HG02981 (cell line): ENCODE measurements around the gene MAGI2.

ENCODE experiments used
- ATAC-seq: cut with Tn5 transposase; IDR thresholded peaks from one replicate; pipeline ENCODE4 v1.9.1; 2021; ENCODE audit warnings: mild to moderate bottlenecking, moderate library complexity; ENCODE audit not compliant: unreplicated experiment

Gene MAGI2

DNA sequence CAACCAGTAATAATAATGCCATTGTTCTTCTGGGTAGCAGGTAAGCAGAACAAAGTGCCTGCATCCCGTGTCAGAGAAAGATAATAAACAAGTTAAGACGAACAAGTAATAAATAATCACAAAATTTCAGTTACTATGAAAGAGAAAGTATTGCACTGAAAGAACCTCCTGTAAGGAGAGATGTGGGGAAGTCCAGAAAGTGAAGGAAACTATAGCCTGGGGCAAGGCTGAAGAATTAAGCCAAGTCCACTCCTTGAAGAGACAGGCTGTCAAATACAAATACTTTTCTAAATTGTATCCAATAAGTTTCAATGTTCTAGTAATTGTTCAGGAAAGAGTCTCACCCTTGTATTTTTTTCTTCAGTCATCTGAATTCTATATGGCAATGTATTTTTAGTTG, 611.4 kb downstream of the MAGI2 start:
- no peak for ATAC-seq

DNA sequence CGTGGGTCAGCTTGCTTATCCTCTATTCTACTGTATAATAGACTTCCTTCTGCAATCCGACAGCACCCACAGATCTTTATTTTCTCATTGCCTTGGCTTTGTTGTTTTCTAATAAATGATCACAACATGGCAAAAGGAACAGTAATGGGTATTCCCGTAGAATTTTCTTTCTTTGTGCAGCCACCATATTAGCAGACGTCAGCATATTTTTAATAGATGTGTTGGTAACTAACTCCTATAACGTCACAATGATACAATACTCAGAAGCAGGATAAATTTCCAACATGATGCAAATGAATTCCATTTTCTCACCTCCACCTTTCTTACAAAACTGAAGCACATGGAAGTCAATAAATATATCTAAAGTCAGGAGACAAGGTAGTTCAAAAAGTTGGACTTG, 617.6 kb downstream of the MAGI2 start:
- ATAC-seq = no peak

DNA sequence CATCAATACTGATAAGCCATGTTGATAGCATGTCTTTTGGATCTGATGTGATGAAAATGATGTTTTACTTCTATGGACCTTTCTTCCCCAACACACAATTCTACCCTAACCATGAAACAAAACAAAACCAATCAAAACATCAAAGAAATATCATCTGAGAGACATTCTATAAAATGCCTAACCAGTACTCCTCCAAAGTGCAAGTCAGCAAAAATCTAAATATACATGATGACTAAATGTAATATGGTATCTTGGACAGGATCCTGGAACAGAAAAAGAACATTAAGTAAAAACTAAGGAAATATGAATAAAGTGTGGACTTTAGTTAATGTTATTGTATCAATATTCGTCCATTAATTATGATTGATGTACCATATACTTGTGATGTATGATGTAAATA, 625.1 kb downstream of the MAGI2 start:
- no peak for ATAC-seq

DNA sequence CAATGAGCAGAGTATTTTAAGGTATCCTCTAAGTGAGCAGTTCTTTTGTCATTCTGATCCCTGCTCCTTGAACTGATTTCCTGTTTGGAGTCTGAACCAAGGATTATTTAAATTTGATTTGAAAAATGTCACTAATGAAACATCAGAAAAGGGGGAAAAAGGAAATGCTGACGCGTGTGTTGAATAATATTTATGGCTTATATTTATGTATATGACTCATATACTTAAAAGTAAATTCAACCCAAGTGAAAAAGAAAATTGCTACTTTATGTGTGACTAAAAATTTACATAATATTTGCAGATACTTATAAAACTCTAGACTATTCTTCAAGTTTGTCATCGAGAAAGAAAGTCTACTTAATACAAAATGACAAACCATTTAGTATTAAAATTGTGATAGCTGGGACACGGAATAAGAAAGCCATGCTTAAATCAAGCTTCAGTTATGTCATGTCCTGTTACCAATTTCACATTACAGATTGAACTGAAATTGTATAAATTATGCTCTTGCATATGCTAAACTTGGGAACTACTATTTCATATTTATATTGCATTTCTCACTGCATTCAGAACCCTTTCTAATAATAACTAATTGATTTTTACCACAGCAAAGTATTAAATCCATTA, 649.9 kb downstream of the MAGI2 start:
- no peak for ATAC-seq

DNA sequence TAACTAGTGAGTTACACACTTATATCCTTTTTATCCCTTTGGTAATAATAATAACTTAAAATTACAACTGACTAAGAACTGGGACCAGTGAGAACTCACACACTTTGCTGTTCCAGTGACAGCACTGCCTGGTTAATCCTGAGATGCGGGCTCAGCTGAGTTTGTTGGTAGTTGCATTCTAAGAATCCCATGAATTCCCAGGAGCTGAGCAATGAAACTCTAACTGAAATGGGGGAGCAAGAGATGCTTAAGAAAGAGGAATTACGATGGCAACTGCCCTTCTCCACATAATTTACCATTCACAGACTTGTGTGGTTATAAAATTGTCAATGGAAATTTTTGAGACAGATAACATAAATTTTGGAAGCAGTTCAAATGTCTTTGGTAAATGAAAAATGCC, 659.4 kb downstream of the MAGI2 start:
- no peak for ATAC-seq

DNA sequence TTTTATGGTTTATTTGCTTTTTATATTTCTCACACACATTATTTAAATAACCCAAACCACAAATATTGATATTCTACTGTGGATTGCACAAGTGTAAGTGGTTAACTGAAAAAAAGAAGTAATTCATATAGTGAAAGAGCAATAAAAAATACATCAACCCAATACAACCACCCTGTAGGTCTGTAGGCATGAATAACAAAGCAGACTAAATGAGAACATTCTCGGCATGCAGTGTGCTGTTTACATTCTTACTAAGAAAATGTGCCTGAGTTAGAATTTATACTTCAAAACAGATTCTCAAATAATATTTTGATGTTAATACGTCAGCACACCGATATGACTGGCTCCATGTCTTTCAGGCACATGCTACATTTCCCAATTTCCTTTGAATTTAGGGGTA, 660.8 kb downstream of the MAGI2 start:
- no peak for ATAC-seq

DNA sequence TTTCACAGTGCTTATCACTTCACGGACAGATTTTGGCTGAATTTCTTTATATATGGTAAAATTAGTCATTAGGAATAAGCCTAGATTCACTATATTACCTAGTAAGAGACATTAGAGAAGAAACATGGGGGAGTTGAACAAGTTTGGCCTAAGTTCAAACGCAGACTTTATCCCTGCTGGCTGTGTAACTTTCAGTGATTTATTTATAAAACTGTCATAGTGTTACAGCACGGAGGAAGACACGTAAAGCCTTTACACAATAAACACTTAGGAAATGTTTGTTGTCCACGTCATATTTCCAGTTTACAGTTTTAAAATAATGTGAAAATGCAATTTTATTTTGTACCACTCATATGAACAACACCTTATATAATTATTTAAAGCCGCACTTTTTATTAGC, 661.5 kb downstream of the MAGI2 start:
- ATAC-seq = no peak

DNA sequence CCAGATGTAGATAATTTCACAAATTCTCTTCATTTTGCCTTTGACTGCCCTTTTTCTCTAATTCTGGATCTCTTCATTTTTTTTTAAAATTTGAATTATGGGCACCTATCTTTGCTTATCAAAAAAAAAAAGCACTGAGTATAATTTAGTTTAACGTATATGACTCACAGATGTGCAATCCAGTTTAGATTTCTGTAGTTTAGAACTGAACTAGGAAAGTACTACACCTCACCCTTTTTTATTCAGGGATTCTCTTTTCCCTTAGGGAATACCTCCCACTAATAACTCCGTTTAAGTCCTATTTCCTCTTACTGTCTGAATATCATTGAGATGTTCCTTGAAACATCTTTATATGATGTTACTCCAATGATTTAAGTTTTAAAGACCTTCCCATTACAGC, 665.0 kb downstream of the MAGI2 start:
- no peak for ATAC-seq

DNA sequence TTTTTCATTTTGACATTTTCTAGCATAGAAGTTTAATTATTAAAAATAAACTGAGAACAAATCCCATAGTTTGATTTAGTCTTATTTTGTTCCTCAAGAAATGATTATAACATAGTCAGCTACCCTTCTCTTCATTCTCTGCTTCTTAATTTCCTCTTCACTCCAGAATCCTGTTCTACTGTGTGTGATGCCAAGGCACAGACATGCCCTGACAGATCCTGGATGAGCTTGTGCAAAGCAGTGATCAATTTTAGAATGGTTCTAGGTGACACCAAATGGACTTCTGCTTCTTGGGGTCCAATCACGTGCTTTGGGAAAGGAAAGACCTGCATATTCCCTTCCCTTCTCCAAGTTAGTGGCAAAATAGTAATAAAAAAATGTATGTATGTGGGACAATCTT, 665.6 kb downstream of the MAGI2 start:
- ATAC-seq = no peak

DNA sequence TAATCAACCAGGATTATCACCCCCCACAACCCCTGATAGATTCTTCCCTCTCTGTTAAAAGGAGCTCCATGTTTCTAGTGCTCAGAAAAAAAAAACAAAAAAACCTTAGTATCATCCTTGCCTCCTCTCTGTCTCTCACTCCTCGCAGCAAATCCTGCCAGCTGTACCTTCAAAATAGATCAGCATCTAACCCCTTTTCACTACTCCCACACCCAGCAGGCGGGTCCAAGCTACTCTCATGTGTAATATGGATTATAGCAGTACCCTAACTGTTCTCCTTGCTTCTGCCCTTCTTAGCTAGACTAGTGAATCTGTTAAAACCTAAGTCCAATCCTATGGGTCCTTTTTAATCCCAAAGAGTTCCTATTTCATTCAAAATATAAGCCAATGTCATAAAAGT, 667.4 kb downstream of the MAGI2 start:
- ATAC-seq = no peak

DNA sequence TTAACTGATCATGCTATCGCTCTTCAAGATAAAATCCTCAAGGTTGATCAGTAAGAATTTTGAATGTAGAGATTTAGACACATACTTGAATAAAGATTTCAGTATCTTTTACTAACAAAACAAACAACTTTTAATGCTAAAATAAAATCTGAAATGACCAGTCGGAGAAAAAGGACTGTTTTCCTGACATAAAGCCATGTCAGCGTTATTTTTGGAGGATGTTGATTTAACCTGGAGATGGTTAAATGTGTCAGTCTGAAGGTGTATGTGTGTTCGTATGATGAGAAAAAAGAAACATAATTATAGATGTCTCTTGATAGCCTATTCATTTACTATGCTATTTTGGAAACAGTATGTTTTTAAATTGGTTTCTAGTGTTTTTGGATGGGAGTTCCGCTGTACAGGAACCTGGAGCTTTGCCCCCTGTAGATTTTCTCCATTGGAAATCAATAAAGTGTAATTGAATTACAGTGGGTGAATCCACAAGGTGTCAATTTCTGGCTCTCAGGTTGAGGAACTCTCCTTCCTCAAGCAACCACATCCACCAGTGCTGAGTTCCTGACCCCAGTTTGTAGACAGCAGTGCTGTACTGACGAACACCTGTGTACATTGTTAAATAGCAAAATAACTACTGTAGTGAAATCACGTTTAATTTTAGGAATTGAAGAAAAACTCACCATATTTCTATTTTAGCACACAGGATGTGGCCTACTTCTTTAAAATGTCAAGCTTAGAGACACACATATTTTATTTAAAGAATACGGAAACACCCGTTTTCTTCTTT, 670.1 kb downstream of the MAGI2 start:
- no peak for ATAC-seq

DNA sequence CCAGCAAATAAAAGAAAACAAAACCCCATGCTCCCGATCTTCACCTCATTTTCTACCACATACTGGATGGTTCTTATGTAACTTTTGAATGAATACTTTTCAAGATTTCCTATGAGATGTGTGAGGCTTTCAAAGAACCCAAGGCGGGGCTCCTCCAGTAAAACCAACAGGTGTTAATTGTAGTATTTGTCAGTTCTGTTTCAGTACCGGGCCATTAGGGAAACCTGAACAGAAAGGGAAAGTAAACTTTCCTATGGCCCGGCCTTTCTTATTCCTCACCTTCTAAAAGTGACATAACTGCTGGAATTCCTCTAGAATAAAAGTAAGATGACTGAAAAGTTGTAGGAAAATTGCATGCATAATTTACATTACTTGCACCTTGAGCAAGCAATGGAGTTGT, 672.9 kb downstream of the MAGI2 start:
- ATAC-seq = no peak

DNA sequence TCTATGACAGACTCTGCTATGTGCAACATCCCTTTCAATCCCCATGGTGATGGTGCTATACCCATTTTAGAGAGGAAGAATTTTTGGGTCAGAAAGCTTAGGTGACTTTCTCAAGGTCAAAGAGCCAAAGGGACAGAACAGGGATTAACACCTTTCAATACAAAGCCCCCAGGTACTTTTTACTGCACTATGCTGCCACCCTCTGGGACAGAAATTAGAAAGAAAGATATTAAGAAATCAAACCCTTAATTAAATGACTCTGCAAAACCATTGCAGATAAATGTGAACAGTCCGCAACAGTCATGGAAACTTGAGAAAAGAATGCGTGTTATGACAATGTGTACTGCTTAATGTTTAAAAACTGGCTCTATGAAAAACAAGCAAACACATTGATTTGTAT, 673.7 kb downstream of the MAGI2 start:
- ATAC-seq = no peak

DNA sequence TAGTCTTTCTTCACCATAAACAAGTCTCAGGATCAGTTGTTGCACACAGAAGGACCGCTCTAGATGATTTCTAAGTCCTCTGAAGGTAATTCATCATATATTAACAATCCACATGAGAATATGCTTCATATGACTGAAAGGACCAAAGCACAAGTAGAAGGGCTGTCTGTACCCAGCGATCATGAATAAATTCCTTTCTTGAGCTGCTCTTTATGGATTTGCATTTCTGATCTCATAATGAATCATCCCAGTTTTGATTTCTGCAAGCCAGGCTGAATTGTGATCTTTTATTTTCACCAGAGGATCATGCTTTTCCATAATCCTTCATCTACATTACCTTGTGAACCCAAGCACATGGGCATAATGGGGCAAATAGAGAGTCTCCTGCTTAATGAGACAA, 675.6 kb downstream of the MAGI2 start:
- no peak for ATAC-seq

DNA sequence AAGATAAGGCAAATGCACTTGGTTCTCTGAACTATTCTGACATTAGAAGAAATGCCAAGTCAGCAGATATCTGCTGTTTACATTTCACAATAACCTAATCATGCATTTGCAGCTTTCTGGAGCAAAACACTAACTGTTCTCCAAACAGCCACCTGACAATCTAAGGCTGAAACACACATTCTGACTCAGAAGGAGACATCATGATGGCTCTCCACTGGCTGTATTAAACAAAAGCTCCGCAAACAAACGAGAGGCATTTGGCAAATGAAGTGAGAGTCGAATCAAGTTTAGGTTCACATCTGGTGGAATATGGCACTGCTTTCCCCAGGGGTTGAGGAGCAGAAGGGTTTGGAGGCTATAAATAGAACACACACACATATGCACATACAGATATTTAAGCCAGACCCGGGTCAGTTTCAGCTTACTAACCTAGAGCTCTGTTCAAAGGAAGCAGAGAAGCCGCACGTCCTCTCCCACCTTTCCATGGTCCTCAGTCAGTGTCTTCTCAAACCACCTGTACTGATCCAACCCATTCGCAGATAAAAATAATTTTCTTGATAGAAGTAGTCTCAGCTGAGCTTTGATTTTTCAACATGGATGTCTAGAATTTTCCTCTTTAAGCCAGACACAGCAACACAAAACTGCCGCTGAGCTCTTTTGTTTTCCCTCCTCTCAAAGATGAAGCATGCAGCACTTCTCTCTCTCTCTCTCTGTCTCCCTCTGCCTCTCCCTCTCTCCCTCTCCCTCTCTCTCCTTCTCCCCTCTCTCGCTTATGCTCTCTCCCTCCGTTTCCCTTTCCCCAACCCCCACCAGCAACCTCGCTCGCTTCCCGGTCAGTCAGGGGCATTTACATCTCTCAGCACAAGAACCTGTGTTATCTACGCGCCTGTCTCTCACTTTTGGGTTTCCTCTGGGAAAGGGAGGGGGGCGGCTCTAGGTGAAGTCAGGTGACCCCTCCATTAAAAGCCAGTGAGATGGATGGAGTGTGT, 682.8 kb downstream of the MAGI2 start:
- ATAC-seq = no peak

DNA sequence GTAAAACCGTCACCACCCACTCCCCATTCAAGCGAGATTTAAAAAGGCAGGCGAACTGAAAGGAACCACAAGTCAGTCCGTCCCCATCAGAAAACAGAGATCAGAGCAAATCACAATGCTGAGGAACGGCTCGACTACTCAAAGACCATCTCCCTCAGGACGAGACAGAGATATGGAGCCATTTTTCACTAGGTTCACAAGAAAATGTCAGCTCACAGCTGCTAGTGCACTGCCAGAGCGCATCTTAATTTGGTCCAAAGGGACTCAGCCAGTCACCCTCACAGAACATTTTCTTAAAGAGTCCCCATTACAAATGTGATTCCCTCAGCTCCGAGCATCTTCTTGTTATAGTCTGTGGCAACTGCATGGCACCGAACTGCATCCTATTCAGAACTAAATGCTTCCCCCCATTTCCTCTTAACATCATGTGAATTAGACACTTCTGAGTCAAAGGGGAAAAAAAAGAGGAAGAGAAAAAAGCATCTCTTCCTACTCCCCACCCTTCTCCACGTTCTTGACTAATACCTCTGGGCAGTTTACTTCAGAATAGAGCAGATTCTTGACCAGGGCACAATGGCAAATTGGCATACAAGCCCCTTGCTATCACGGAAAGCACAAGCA, 683.9 kb downstream of the MAGI2 start:
- ATAC-seq = peak; percentile 82

DNA sequence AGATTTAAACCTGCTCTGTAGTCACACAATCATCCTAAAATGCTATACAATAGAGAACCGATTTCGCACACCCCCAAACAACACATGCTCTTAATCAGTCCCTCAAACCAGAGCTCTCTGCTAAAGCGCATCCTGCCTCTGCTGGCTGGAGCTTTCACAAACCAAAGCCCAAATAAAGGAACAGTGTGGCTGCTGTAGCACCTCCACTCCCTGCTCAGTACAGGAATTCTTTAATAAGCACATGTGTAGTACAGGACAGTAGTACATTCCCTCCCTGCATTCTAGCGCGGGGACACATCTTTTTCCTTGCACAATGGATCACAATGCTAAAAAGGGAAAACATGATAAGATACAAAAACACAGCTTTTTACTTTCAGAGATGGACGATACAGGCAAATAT, 684.6 kb downstream of the MAGI2 start:
- ATAC-seq = no peak

DNA sequence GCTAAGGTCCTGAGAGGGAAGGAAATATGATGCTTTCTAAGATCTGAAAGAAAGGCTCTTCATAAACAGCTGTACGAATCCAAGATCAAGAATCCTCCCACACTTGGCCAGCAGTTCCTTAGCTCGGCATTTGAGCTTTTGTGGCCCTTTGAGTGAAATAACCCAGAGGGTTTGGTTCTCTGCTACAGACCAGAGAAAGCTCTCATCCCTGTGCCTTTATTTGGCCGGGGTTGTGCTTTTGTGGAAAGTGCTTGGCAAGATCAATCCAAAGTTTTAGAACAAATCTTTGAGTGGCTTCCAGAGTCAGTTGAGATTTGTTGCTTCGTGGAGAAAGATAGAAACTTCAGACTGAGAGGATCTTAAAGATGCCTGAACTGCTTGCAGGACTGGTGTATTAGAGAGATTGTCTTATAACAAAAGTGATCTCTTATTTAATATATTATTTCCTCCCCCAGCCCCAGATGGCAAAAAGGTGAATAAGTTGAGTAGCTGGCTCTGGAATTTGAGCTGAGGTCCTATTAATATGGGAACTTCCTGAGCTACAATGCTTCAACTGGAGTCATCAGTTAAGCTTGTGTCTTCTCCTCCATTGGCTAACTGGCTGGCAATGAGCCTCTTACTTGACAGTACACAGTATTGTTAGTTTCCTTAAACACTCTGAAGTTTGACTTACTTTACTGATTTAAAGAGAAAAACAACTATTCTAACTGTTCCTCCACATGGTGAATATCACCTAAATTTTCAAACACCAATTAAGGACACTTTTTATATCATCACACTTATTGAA, 687.3 kb downstream of the MAGI2 start:
- ATAC-seq = no peak

DNA sequence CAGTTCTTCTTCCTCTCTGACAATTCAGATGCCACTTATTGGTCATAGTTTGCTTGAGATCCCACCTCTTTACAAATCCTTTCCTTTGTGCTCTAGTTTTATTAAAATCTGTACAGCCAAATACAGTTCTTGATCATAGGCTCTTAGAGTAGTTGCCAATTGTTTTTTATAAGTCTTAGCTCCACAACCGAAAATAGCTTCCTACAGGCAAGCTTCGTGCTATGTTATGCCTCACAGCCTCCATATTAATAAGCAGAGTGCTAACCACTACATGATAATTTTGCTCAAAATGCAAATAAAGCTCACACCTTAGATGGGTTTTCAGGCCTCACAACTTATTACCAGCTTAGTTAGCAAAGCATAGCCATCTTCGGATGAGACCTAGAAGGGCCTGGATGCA, 688.9 kb downstream of the MAGI2 start:
- no peak for ATAC-seq

DNA sequence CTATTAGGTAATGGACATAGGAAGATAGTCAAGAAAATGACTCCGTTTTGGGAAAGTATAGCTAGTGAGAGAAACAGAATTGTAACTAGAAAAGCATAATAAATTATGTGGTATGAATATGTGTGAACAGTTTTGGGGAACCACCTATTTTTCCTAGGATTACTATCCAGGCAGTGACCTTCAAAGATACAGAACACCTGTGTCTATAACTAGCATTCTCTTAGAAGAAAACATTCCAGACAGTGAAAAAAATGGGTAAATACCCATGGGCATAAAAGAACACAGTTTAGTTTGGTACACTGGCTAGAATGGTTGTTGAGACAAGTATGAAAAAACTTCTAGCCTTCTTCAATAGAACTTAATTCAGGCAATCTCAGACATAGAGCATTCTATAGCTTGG, 690.8 kb downstream of the MAGI2 start:
- no peak for ATAC-seq
